HuH-7.5 (cell line): Measurements from ENCODE around the gene DYSF.

Source experiments
- DNase-seq: peaks from one replicate; pipeline ENCODE4 v3.0.0; 2011; ENCODE audit warnings: low spot score

DYSF gene

DNA sequence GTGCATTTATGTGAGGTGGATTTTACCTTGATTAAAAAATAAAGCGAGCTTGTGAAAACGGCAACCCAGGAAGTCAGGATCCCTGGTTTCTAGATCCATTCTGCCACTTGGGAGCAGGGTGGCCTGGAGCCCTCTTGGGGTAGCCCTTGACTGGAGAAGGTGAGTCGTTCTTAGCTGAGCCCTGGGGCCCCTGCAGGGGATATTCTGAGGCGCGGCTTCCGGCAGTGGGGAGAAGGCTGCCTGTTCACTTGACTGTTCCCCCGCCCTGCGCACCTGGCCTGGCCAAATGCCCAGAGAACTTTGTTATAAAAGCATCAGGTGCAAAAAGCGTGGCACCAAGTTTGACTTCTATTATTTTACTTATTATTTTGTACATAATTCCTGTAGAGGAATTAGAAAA, 221.9 kb downstream of the DYSF start:
- DNase-seq: no peak

DNA sequence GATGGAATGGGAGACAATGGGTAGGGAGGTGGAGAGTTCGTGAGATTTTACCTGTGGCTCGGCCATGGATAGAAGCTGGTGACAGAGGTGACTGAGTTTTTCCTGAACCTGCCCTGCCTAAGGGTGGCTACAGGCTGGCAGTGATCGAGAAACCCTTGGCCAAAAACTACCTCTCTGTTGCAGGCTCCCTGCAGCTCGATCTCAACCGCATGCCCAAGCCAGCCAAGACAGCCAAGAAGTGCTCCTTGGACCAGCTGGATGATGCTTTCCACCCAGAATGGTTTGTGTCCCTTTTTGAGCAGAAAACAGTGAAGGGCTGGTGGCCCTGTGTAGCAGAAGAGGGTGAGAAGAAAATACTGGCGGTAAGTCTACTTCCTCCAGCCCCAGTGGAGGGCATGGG, 225.5 kb downstream of the DYSF start:
- no peak for DNase-seq

- DNase-seq: no peak
Observed at GRCh38 chr2:71679491-71679890, 226.1 kb downstream of the DYSF start.

- DNase-seq: no peak
Observed at GRCh38 chr2:71680925-71681324, 227.6 kb downstream of the DYSF start.

DNA sequence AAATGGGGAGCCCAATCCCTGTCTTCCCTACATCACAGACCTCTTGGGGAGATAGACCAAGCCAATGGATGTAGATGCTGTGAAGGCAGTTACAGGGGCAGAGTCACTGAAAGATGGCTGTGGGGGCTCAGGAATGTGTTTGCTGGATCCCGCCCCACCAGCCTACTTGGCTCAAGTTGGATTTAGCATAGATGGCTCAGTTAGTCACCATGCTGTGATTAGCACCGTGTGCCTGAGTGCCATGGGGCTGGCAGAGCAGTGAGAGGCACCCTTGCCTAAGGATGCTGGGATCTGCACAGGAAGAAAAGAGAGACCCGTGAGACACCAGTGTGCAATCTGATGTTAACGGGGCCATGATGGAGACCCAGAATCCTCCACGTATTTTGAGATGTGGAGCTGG, 228.3 kb downstream of the DYSF start:
- no peak for DNase-seq

DNA sequence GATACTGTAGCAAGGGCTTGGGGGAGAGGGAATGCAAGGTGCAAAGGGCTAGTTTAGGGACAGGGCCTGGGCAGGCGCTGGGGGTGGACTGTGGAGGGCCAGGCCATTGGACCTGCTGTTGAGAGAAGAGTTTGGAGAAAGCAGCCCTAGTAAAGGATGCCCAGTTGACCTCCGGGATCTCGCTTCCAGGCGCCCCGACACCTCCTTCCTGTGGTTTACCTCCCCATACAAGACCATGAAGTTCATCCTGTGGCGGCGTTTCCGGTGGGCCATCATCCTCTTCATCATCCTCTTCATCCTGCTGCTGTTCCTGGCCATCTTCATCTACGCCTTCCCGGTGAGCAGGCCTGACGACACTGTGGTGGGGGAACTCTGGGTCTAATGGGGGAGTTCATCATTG, 229.0 kb downstream of the DYSF start:
- DNase-seq: no peak

DNA sequence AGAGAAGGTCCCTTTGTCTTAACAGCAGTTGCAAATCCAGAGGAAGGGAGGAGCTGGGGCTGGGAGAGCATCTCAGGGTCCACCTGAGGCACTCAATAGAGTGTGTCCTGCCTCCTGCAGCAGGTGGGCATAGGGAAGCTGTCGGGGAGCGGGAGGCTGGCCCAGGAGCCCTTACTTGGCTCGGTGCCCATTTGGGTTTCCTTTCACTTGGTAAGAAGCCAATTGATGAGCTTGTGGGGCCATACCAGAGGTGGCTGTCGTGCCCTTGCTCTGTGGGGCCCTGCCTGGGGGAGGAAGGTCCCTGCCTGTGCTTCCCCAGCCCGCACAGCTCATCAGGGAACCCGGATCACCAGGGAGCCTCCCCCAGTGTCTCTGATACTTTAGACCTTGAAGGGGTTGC, 229.7 kb downstream of the DYSF start:
- DNase-seq: no peak

DNA sequence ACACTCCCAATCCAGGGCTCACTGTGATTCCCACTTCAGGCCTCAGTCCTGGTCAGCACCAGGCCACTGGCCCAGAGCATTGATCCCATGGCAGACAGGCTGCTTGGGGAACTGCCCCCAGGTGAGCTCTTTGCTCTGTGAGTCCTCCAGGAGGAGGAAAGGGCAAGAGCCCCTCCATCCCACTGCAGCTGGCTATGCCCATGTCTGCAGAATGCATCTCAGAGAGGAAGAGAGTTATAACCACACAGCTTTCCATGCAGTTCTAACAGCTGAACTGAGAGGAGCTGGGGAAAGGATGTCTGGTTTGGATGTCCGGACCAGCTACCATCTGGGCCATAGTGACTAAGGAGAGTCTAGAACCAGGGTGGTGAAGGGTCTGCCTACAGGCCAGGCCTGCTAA, 230.3 kb downstream of the DYSF start:
- no peak for DNase-seq

GRCh38 chr2:71684226-71685072, 231.1 kb downstream of the DYSF start:
- no peak for DNase-seq

- DNase-seq: no peak
Observed at GRCh38 chr2:71685073-71685848, 231.9 kb downstream of the DYSF start.

GRCh38 chr2:71685941-71686611, 232.7 kb downstream of the DYSF start:
- no peak for DNase-seq

DNA sequence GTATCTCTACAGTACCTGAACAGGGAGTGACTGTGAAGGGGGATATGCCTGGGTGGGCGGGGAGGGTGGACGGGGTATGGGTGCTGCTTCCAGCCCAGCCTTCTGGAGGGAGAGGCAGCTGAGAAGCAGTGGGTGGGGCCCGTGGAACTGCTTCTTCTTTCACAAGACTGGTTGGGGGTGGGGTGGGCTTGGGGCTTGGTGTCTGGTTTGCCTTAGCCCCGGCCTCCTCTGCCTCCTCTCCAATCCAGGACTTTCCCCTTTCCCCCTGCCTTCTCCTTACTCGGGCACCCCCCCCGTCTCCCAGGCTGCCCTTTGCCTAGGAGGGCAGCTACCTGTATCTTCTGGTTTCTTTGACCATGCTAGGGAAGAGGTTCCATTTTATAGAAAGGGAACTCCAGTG, 233.4 kb downstream of the DYSF start:
- no peak for DNase-seq

GRCh38 chr2:71687412-71687811, 234.1 kb downstream of the DYSF start:
- DNase-seq: no peak

DNA sequence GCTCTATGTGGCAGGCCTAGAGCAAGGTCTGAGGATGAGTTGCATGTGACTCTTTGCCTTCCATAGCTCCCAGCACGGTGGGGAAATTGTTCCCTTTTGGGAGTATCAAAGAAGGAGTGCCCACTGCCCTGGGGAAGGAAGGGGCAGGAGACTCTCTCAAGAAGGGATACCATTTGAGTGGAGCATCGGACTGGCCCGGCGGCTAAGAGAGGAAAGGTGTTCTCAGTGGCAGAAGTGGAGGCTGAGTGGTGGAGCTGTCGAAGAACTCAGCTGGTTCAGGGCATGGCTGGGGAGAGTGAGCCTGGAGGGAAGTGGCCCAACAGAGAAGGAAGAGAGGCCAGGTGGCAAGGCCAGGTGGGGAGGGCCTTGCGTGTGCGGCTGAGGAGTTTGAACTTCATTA, 235.2 kb downstream of the DYSF start:
- no peak for DNase-seq

- DNase-seq: no peak
Observed at GRCh38 chr2:71689393-71689792, 236.0 kb downstream of the DYSF start.

DNA sequence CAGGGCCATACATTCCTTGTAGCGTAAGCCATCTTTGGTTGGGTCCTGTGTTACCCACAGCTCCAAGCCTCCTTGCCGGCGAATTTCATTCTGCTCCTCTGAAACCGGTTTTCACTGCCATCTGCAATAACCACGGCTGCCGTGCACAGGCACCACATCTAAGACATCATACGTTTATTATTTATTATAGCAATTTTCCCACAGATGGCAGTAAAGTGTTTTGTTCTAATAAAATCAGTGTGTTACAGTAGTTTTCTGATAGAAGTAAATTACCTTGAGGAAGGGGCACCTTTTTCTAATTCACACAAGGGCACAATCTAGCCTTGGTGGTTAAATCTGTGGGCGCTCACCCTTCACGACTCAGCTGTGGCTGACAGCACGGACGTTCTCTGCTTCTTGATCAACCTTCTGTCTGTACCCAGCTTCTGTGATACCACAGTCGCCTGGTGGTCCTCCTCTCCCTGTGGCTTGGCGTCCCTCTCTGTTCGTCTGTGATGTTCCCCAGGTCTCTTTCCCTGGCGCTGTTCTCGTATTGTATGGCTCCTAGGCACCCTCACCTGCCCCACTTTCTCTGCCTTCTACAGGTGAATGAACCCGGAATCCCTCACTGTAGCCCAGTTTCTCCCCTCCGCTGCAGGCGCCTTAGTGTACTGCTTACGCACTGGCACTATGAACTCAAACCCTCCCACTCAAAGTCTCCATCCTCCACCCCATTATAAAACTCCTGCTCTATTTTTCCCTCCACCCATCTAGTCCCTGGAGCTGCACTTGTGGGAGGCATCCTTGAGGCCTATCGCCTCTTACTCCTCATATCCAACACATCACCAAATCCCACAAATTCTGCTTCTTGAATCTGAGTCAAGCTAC, 236.8 kb downstream of the DYSF start:
- no peak for DNase-seq

DNA sequence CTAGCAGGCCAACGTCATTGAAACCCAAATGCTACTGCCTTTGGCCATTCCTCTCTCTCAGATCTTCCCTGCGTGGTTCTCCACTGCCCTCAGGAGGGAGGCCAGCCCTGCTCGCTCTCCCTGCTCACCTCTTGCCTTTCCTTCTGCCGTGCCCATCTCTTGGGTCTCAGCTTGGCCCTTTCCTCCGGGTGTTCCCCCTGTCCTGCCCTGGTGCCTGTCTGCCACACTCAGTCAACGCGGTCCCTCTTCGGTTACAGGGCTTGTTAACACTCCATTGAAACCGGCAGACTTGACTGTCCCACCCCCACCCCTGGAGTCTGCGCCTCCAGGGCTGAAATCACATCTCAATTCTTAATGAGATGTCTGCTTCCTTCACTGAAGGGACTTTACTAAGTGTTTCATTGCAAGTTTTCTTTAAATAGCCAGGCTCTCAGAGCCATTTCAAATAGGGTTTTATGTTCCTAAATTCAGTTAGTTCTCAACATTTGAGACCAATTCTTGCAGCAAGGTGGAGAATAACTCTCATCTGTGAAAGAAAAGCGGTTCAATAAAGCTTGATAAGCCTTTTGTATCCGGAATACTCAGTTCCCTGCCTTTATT, 237.6 kb downstream of the DYSF start:
- no peak for DNase-seq

- no peak for DNase-seq
Observed at GRCh38 chr2:71691747-71692441, 238.5 kb downstream of the DYSF start.

GRCh38 chr2:71692621-71693277, 239.4 kb downstream of the DYSF start:
- DNase-seq: no peak
